Kidney (tissue), 14 donors: ENCODE data around the gene CCDC78. TPM values are rescaled to one million over a fixed set of nuclear protein-coding genes. Genes with fewer than 3 reads are reported as not detected.

Source experiments
- DNase-seq, 5 donors: peaks; one replicate each; pipeline ENCODE4 v3.0.0-alpha.2; 2013 to 2020
- FAIRE-seq: peaks from 2 replicates; lab custom pipeline; 2012; peaks lifted over from hg19 to GRCh38; lab: Jason Lieb, UNC
- H3K27ac ChIP-seq, 2 donors: one replicate each; pipeline ENCODE4 v1.7.0; 2013; ENCODE audit warnings: low read depth in 2 of 2, low read length in 2 of 2, inconsistent platforms in 1 of 2
- H3K27me3 ChIP-seq: one replicate; pipeline ENCODE4 v1.7.1; 2013; ENCODE audit warnings: low read length, inconsistent platforms; ENCODE audit not compliant: control insufficient read depth, insufficient read depth
- H3K36me3 ChIP-seq, 3 donors: one replicate each; pipeline versions ENCODE4 v1.7.0 to v1.7.1; 2013; ENCODE audit warnings: low read length in 3 of 3, control low read depth in 1 of 3, inconsistent platforms in 1 of 3; ENCODE audit not compliant: insufficient read depth in 3 of 3, control insufficient read depth in 2 of 3
- H3K4me1 ChIP-seq, 3 donors: one replicate each; pipeline versions ENCODE4 v1.7.0 to v1.7.1; 2013; ENCODE audit warnings: low read length in 3 of 3, inconsistent platforms in 1 of 3, low read depth in 1 of 3; ENCODE audit not compliant: control insufficient read depth in 2 of 3, insufficient read depth in 2 of 3
- H3K4me3 ChIP-seq, 3 donors: one replicate each; pipeline versions ENCODE4 v1.7.0 to v1.8.1; 2013; ENCODE audit warnings: low read length in 3 of 3, control low read depth in 1 of 3, inconsistent platforms in 1 of 3
- H3K9ac ChIP-seq, 3 donors: one replicate each; pipeline versions ENCODE4 v1.7.0 to v1.7.1; 2013; ENCODE audit warnings: low read length in 3 of 3, control low read depth in 1 of 3, inconsistent platforms in 1 of 3
- H3K9me3 ChIP-seq, 3 donors: one replicate each; pipeline versions ENCODE4 v1.7.0 to v1.7.1; 2013; ENCODE audit warnings: low read length in 3 of 3, control low read depth in 1 of 3, inconsistent platforms in 1 of 3; ENCODE audit not compliant: control insufficient read depth in 2 of 3, insufficient read depth in 1 of 3
- CTCF ChIP-seq: IDR thresholded peaks from 3 replicates; pipeline ENCODE4 v1.5.1; 2012; ENCODE audit warnings: mild to moderate bottlenecking, moderate library complexity, borderline replicate concordance; ENCODE audit not compliant: insufficient read depth; ENCODE audit errors: extremely low read depth
- intact Hi-C: fragments of 100-400 bp; cut with DNase I; formaldehyde crosslinking; loops from one replicate; pipeline ENCODE4 v1.11.1; 2022
- polyA plus RNA-seq: library from polyadenylated mRNA; stranded (reverse); fragments of 350-450 nt; fragmentation: Illumina TruSeq; extraction: RNeasy Lipid Tissue Mini Kit (QIAGEN cat#74804); gene quantifications from one replicate; pipeline ENCODE4 v1.2.3, GENCODE V29; 2014; ENCODE audit warnings: low read depth, low replicate concordance; ENCODE audit not compliant: insufficient read depth
- total RNA-seq: library from RNA; stranded (reverse); fragmentation: NEBNext Ultra II Directional; extraction: Animal tissue kit (Norgen Biotek cat#: 25700); gene quantifications from one replicate; pipeline ENCODE4 v1.2.1, GENCODE V29; 2021
- donor health status: control.
- donor health status: control.
- donor health status: control.
- donor health status: control.
- donor health status: control.
- donor health status: DM: yes; HTN: yes; CAD: no.
- donor health status: Normal renal cell carcinoma (clear cell type).

The CCDC78 gene
- total and polyA plus RNA-seq, 2 donors from 2014 or later = 1.3 to 2.6 TPM

GRCh38 chr16:718922-719321, 7.3 kb downstream of the CCDC78 start:
- FAIRE-seq (no peak), DNase-seq (no peak)
- no peaks in the 10 kb centered on the region for H3K36me3 ChIP-seq
- no peaks in the 10 kb centered on the region for H3K9me3 ChIP-seq
- peaks cover 0 to 38% (median 4%) of the 10 kb centered on the region in 3 donors for H3K4me1 ChIP-seq
- H3K9ac ChIP-seq = no peak overlapping the region
- no peak for TF ChIP-seq CTCF
- no peak overlapping the region for H3K27ac ChIP-seq
- H3K27me3 ChIP-seq = no peaks in the 10 kb centered on the region
- H3K4me3 ChIP-seq = no peak overlapping the region
- intact Hi-C loops = no loop called here

DNA sequence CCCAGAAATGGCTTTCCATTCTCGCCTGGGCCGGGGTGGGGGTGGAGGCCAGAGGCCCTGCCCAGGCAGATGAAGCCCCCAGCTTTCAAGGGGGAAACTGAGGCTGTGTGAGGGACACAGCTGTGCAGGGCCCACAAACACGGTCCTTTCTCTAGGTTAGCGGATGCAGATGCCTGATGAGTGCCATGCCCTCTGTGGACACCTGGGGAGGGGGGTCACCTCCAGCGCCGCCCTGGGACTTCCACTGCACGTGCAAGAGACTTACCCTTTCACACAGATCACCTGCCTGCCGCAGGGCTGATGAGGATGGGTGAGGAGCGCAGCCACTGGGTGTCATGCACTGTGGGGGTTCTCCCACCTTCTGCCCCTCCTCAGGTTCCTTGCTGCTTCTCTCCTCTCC, 7.9 kb downstream of the CCDC78 start:
- peaks cover 0 to 38% (median 4%) of the 10 kb centered on the region in 3 donors for H3K4me1 ChIP-seq
- H3K4me3 ChIP-seq = no peak overlapping the region
- FAIRE-seq (no peak), DNase-seq (no peak)
- no peak for TF ChIP-seq CTCF
- no peaks in the 10 kb centered on the region for H3K9me3 ChIP-seq
- intact Hi-C loops = no loop called here
- H3K36me3 ChIP-seq = no peaks in the 10 kb centered on the region
- H3K9ac ChIP-seq = no peak overlapping the region
- H3K27me3 ChIP-seq = no peaks in the 10 kb centered on the region
- no peak overlapping the region for H3K27ac ChIP-seq

DNA sequence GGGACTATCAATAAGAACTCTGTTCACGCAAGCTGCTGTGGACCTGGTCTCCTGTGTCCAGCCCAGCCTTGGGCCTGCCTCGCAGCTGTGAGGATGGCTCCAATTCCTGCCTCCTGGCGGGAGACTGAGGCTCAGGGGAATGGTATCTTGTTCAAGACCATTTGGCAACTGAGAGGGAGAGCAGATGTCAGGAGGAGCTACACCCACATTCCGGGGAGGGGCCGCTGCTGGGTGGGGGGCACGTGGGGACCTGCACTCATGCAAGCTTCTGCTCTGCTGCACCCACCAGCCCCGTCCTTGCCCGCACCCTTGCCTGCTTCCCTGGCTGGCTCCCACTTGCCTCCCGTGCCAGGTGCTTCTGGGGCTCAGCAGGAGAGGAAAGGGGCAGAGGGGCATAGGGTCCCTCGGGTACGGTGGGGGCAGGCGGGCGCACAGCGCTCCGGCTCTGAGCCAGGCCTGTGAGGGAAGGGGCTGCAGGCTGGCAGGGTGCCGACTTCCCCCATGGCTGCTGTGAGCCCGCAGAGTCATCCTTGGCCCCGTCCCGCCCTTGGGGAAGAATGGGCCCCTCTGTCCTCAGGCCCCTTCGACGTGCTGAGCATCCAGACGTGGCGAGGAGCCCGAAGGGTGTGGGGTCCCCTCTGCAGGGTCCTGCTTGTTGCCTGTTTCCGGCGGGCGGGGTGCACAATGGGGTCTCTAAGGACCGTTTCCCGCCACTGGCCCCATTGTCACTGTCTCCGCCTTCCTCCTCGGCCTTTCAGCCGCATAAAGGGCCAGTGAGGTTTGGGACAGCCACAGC, 8.6 kb downstream of the CCDC78 start:
- Histone ChIP-seq H3K9ac (no peak overlapping the region), H3K4me3 (no peak overlapping the region), H3K27ac (no peak overlapping the region), H3K4me1 (peaks cover 0 to 38% (median 4%) of the 10 kb centered on the region in 3 donors), H3K36me3 (no peaks in the 10 kb centered on the region), H3K27me3 (no peaks in the 10 kb centered on the region), H3K9me3 (no peaks in the 10 kb centered on the region)
- TF ChIP-seq CTCF = no peak
- intact Hi-C loops = no loop called here
- FAIRE-seq = no peak
- DNase-seq = no peak
